Stimulated activated CD4-positive, alpha-beta T cell treated with anti-CD3 and anti-CD28 coated beads, Interleukin-15, amount 100 ng/mL, for 1 hour (primary cell): ENCODE results near the gene PLA2G5.

ENCODE experiments used
- DNase-seq, 2 donors: peaks; one replicate each; pipeline ENCODE4 v3.0.0-alpha.2; 2020; ENCODE audit warnings: low read depth in 1 of 2, low spot score in 1 of 2

Gene PLA2G5

GRCh38 chr1:20089328-20090077, 19.5 kb downstream of the PLA2G5 start:
- DNase-seq = no peak

DNA sequence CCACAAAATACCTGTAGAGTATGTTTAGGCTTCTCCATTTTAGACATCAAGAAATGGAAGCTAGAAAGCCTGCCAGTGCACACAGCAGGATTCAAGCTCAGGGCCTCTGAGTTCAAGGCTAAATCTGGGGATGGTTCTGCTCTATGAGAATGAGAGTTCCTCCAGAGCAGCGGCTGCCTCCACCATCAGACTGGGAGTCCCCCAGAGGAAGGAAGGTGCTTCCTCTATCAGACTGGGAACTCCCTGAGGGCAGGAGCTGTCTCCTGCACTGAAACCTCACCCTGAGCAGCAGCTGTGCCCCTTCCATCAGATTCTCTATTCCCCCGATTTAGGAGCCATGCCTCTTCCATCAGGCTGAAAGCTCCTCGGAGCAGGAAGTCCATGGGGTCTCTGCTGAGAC, 20.1 kb downstream of the PLA2G5 start:
- no peak for DNase-seq

GRCh38 chr1:20090641-20091040, 20.6 kb downstream of the PLA2G5 start:
- DNase-seq = no peak

GRCh38 chr1:20093303-20093702, 23.3 kb downstream of the PLA2G5 start:
- DNase-seq = no peak

DNA sequence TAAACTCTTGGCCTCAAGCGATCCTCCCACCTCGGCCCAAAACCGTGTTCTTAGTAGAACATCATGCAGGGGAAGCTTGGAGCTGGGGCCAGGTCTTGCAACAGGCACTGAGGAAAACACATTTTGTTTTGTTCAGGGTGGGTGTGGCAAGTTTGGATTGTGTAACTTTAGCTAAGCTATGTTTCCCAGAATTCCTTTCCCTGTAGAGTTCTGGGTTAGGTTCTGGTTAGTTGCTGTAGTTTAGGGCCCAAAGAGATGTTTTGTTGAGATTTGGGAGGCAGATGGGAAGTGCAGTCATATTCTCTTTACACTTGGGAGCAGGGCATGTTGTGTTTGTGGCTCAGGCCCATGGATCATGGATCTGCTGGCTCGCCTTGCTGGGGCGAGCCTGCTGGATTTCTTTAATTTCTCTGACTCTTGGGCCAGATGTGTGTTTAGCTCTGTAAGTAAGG, 24.0 kb downstream of the PLA2G5 start:
- no peak for DNase-seq

GRCh38 chr1:20095564-20096434, 25.8 kb downstream of the PLA2G5 start:
- no peak for DNase-seq

DNA sequence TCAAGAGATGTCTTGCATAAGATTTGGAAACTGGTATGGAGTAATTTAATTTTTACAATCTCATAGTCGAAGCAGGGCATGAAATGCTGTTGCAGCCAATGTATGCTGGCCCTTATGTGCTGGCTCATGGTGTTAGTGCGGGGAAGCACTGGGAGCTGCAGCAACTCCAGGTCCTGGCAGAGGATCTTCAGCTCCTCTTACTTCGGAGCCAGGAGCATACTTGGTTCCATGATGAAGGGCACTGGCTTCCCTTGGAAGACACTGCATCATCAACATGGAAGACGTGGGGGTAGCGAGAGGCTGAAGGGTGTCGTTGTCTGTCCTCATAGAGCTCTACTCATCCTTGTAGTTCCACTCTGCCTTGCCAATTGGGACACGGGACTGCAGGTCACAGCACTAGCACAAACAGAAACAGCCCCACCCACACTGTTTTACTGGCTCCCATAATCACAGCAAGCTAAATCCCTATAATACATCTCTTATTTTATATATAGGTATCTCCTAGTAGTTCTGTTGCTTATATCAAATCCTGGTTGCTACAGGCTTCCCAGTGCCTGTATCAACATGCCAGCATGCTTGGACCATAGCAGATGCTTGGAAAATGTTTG, 26.9 kb downstream of the PLA2G5 start:
- DNase-seq = no peak

DNA sequence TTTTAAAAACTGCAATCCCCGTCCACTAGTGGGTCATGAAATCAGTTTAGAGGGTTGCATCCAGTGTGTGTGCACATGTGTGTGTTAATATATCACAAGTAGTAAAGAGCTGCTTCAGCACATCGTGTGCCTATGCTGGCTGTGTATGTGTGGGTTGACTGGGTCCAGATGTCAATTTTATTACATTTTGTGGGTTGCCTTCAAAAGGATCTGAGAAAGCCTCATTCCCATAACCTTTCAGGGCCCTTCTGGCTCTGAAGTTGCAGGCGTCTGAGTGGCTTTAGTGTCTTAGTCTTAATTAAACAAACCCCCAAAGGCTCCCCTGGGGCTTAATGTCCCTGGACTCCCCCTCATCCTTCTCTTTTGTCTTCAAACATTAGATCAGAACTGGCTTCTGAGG, 29.5 kb downstream of the PLA2G5 start:
- DNase-seq = no peak

DNA sequence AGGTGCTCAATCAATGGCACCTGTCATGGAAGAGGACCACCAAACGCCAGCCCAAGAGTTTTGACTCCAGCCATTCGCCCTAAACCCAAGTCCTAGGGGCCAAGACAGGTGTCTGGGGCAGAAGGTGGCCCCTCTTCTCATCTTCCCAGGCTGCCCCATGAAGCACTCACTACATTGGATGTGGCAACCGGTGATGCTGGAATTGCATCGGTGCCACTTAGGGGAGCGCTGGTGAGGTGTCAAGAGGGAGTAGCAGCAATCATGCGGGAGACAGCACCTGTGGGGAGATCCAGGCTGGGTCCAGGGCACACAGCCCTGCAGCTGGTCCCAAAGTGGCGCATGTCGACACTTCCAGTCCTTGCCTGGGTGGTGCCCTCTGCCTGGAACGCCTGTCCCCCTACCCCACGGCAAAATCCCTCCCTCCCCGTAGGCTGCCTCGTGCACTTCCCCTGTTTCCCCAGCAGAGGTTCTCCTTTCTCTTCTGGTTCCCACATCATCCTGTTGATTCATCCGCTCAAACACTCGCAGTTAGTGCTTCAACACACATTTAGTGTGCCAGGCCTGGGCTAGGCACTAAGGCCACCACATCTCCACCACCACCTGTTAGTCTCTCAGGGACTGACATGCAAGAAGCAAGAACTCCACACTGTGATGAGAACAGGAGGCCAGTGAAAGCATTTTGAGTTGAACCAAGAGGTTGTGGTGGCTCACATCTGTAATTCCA, 30.8 kb downstream of the PLA2G5 start:
- DNase-seq = no peak

GRCh38 chr1:20102875-20103274, 32.9 kb downstream of the PLA2G5 start:
- DNase-seq = no peak

DNA sequence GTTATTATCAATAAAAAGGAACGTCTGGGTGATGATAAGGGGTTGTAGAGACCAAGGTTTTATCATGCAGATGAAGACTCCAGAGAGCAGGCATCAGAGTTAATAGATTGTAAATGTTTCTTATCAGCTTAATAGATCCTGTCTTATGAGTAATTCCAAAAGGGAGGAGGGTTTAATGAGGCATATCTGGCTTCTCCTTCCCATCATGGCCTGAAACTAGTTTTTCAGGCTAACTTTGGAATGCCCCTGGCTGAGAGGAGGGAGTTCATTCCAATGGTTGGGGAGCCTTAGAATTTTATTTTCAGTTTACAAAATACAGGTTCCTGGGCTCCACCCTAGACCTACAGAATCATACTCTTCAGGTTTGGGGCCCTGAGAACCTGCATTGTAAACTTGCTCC, 35.9 kb downstream of the PLA2G5 start:
- no peak for DNase-seq

DNA sequence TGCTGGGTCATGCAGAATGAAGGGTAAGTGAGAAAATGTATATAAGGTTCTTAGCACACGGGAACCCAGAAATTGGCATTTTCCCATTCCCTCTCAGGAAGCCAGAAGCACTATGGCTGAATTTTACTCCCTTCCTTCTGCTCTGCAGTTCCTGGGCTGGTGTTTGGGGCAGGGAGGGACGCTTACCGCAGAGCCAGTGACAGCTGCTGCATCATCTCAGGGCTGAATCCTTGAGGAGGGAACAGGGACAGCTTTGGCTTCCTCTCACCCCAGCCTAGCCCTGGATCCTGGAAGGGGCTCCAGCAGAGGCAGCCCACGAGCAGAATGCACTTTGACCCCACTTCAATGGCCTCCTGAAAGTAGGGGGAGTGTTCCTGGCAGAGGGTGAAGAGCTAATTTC, 37.4 kb downstream of the PLA2G5 start:
- DNase-seq = no peak

GRCh38 chr1:20107796-20108195, 37.8 kb downstream of the PLA2G5 start:
- no peak for DNase-seq

DNA sequence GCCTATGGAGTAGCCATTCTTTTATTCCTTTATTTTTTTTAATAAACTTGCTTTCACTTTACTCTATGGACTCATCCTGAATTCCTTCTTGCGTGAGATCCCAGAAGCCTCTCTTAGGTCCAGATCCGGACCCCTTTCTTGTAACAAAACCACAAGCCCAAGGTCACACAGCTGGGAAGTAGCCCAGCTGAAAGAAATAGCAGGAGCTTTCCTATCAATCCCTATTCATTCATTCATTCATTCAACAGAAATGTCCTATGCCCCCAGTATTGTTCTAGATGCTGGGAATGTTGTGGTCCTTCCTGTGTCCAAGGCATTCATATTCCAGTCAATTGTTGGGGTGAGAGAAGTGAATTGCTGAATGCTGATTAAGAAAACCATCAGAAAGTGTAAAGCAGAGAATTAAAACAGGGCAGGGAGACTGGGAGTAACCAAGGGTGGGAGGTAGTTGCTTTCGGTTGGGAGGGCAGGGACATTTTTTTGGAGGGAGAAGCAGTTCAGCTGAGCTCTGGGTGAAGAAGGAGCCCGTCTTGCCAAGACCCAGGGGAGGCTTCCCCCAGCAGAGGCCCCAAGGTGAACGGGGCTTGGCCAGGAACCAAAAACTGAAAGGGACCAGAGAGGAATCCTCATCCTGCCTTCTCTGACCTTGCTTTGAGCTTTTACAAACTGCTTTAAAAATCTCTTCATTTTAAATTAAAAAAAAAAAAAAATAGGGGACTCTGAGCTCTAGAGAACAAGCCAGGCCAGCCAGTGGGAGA, 38.6 kb downstream of the PLA2G5 start:
- DNase-seq = no peak

GRCh38 chr1:20109223-20109856, 39.3 kb downstream of the PLA2G5 start:
- no peak for DNase-seq

DNA sequence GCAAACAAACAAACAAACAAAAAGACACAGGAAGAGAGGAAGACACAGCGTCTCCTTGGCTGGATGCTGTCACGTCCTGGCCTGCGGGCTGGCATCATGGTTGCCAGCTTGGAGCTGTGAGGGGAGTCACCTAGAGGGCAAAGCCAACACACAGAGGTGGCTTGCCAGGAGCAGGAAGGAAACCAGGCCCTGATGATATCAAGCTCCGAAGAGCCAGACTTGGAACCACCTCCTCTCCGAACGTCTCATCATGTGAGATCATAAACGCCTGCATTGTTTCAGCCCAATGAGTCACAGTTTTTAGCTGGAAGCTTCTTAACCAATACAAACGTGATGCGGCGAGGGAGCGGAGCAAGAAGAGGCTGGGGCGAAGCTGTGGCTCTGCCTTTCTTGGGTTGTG, 40.7 kb downstream of the PLA2G5 start:
- no peak for DNase-seq

GRCh38 chr1:20111452-20111851, 41.5 kb downstream of the PLA2G5 start:
- DNase-seq = no peak

DNA sequence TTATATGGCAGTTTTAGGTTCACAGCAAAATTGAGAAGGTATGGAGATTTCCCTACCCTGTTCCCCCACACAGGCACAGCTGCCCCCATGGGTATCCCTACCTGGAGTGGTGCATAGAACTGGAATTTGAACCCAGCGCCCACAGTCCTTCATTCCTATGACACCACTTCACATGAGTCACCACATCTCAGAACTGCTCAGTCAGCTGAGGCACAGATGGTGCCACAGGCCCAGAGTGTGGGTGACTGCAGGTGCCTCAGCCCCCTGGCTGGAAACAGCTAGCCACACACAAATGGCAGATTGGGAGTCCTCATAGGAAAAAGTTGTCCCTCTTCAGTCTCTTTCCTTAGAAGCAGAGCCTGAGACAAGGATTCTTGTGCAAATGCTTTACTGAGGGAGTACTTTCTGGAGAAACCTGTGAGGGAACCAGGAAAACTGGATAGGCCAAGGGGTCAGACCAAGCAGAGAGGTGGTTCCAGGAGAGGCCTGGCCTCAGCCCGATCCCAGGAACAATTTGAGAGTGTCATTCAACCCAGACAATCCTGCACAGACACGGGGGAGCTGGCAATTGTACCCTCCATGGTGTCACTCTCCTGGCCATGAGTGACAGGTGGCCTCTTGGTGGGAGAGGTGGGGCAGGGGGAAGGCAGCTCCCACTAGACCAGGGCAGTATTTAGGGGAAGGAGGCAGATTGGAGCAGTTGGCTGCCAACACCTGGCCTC, 42.4 kb downstream of the PLA2G5 start:
- DNase-seq = no peak

DNA sequence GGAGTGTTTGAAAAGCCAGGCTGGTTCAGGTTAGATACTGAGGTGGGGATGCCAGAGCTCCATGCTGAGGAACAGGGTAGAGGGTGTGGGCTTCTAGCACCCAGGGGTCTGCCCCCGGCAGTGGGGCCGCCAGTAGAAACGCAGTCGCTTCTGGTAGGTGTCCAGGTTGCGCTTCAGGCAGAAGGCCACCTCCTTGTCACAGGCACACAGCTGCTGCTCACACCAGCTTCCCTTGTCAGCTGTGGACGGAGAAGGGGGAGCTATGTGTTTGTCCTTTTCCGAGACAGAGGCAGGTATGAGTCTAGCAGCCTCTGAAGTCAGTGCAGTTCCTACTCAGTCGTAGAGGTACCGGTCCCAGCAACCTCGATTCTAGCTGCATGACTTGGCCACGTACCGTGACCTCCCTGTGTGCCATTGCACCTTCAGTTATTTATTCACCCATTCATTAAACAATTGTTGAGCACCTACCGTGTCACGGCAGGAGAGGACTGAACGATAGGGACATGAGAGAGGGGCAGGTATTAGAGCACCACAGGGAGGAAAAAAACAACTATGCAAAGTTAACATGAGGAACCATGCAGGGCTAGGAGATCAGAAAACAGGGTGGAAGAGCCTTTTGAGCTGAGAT, 44.1 kb downstream of the PLA2G5 start:
- no peak for DNase-seq
